DMS153 treated with DMSO at 0.1 percent for 48 hours (cell line): ENCODE data around the gene HEATR1.

Source experiments
- DNase-seq: peaks from one replicate; lab custom pipeline; 2025; ENCODE audit not compliant: unreplicated experiment; lab: John Stamatoyannopoulos, UW

Gene HEATR1

GRCh38 chr1:236541710-236542109, 62.6 kb downstream of the HEATR1 start:
- DNase-seq: no peak

DNA sequence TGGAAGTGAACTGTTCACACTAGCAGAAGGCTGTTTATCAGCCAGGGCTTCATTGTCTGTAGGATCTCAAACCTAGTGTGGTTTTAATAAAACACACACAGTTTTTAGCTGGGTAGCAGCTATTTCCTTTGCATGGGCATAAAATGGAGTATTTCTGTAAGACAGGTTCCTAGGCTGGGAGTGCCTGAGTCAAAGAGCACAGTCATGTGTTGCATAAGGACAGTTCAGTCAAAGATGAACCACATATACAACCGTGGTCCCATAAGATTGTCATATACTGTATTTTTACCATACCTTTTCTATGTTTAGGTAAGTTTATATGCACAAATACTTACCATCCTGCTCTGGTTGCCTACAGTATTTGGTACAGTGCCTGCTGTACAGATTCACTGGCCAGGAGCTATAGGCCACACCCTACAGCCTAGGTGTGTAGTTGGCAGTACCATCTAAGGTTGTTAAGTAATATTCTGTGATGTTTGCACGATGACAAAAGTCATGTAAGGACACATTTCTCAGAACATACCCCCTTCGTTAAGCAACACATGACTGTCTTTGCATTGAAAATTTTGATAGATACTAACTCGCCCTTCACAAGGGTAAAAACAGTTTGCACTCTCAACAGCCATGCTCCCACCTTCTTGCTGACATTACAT, 63.4 kb downstream of the HEATR1 start:
- no peak for DNase-seq

- DNase-seq: no peak
These were observed 67.8 kb downstream of the HEATR1 start for GRCh38 chr1:236536540-236536939.

- DNase-seq: no peak
These were observed 68.6 kb downstream of the HEATR1 start for GRCh38 chr1:236535662-236536161.

GRCh38 chr1:236535190-236535589, 69.1 kb downstream of the HEATR1 start:
- DNase-seq: no peak

DNA sequence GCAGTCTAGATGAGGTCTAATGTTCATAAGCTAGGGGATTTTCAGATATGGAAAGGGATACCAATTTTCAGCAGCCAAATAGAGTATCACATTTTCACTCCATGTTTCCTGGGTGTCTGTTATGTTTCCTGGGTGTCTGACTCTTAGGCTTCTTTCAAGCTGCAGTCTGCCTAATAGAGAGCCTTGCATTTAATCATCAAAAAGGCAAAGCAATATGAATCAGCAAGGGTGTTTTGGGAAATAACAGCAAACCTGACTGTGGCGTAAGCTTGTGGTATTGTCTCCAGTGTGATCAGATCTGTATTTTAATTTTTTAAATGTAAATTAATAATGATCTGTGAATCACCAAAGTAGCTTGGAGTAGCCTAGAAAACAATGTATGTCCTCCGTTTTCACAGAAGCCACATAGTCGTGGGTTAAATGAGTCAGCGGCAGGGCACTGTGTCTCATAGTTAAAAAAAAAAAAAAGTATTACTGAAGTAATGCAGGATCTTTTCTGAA, 70.1 kb downstream of the HEATR1 start:
- DNase-seq: no peak

DNA sequence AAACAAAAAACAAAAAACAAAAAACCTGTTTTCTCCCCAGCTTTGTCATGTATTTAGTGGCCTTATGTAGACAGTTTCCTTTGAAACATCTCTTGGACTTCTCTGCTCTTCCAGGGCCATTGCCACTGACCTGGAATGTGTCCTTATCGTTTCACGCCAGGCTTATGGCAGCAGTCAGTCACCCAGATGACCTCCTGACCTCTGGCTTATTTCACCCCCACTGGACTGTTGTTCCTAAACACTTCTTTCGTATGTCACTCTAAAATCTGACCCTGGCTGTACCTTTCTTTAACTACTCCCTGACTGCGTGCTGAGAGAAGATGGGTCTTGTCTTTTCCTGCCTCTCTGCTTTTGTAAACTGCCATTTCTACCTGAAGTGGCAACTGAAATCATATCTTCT, 71.5 kb downstream of the HEATR1 start:
- no peak for DNase-seq

DNA sequence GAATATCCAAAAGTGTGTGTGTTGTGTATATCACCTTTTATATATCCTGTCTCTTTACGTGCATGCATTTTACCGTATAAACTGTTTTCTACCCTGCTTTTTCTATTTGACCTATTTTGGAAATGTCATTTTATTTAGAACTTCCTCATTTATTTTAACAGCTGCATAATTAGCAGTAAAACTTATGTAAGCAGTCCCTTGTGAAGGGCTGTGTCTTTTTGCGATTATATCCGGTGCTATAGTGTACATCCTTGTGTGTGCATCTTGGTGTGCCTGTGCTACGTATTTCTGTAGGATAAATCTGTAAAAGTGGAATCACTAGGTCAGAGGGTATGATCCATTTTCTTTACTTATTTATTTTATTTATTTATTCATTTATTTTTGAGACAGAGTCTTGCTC, 73.4 kb downstream of the HEATR1 start:
- DNase-seq: no peak

DNA sequence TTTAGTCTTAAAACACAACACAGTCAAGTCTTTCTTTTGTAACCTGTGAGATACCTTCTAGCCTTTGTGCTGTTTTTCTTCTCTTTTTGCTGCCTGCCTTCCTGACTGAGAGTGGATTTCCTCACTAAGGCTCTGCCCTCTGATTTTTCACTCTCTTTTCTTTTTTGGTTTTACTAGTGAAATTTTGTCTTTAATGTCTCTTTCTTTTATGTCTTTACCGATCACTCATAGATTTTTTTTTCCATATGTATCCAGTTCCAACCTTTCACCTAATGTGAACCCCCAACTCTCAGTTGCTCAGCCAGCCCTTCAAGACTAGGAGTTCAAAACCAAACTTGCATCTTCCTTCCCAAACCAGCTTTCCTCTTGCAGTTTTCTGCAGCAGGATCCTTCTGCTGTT, 74.0 kb downstream of the HEATR1 start:
- no peak for DNase-seq

DNA sequence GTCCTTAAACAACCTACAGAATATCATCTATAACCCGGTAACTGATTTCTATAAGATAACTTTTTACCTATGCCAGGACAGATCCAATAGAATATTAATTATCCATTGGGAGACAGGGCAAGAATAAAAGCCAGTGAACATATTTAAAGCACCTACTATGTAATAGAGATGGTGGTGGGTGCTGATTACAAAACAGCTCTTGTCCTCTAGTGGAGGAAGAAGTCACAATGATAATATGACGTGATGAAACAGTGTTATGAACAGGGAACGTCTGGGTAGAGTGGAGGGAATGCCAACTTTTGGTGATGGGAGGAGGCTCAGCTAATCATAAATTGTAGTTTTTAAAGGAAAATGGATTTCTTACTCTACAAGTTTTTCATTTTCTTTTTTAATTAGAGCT, 78.2 kb downstream of the HEATR1 start:
- no peak for DNase-seq

DNA sequence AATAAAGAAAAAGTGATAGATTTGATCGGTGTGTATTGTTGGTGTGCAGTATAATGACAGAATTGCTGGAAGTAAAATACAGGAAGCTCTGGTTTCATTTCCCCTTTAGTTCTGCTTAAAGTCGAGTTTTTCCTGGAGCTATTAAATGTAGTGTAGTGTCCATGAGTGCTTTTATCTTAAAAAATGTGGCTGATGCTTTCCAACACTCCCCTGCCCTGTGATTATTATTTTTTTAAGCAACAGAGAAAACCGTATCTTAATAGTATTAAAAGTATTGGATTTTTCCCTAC, 79.5 kb downstream of the HEATR1 start:
- no peak for DNase-seq

DNA sequence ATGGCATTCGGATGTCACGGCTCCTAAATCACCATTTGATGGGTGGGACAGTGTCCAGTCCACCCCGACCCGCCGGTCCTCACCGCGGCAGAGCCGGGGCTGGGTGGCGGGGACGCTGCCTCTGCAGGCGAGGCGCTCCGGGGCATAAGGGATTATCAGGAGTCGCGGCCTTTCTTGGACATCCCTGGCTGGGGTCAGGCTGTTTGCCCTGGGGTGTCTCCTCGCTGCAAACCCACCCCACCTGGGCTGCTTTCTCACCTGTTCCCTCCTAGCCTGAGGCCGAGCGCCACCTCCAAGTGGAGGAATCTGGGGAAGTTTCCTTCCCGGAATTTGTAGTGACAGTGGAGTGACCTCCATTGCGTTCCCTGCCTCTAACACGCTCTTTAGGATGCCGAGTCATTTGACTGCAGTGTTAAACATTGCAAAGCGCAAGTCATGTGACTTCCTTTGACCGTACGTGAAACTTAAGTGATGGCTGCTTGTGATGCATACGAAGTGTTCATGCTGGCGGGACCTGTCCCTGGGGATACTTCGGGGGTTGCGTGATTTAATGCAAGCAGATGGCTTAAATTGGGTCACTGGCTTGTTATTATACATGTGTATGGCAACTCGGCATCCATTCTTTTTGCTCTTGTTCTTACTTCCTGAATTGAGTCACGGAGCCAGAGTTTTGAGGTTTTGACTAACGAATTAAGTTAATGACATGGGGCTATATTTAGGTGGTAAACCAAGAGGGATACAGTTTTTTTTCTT, 80.0 kb downstream of the HEATR1 start:
- DNase-seq: peak; percentile 35

DNA sequence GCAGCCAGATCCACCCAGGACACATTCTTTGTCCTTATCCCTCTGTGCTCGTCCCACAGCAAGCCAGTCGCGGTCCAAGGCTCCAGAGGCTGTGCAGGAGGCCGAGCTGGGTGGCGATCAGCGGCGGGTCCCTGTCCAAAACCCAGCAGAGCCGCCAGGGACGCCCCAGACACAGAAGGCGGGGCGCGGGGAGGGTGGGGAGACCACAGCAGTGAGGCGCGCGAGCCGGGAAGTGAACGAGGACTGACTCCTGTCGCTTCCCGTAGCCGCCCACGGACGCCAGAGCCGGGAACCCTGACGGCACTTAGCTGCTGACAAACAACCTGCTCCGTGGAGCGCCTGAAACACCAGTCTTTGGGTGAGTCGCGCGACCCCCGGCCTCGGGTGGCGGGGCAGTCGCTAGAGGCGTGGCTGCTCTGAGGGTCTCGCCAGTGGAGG, 80.6 kb downstream of the HEATR1 start, which contains the start of gene LGALS8:
Gene LGALS8 (plus strand): TSS at position 279 of the 438 bp plus-strand sequence. CDS start 2,089 bp downstream, outside the sequence.
- DNase-seq: no peak

- DNase-seq: no peak
These were observed 81.2 kb downstream of the HEATR1 start for GRCh38 chr1:236522937-236523703.

- no peak for DNase-seq
These were observed 83.8 kb downstream of the HEATR1 start for GRCh38 chr1:236520445-236521005.

GRCh38 chr1:236518322-236518721, 86.0 kb downstream of the HEATR1 start:
- DNase-seq: no peak

GRCh38 chr1:236516929-236517704, 87.2 kb downstream of the HEATR1 start:
- DNase-seq: no peak

- no peak for DNase-seq
These were observed 88.8 kb downstream of the HEATR1 start for GRCh38 chr1:236515443-236515958.

DNA sequence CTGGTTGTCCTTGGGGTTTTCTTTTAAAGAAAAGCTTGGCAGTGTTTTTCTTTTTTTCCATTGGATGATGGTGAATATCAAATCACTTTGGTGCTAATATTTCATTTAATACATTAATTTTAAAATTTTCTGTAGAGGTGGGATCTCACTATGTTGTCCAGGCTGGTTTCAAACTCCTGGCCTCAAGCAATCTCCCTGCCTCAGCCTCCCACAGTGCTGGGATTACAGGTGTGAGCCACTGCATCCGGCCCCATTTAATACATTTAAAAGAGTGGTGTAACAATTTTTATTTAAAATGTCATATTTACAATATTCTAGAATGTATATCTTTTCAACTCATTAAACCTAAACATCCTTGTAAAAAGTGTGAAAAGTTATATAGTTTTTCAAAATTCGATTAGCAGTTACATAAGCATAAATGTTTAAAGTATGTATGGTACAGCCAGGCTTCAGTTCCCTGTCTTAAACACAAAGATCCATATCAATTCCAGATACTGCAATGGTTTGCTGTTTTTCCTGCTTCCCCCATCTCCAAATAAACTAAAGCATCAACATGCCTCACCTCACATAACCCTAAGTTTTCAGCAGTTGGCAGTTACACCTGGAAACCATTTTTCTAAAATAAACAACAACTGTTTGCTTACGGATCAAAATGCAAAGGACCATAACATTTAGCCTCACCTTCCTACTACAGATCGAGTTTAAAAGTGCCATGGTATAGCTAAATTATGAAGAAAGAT, 89.4 kb downstream of the HEATR1 start:
- DNase-seq: peak; percentile 43
